K562 (cell line): Measurements from ENCODE around the gene MYMK. TPM values are rescaled to one million over a fixed set of nuclear protein-coding genes. Genes with fewer than 3 reads are reported as not detected.

Experiments
- CCAR2 ChIP-seq: fragments of 200-400 bp; formaldehyde crosslinking; IDR thresholded peaks from 2 replicates; pipeline ENCODE4 v1.6.1; 2017; ENCODE audit warnings: mild to moderate bottlenecking, low read depth, low read length
- ETV1 ChIP-seq: fragments of 450-650 bp; conservative IDR thresholded peaks from 2 replicates; pipeline ENCODE4 v1.6.1; 2016; ENCODE audit warnings: missing genetic modification characterization, control low read depth, low read depth, missing compliant biosample characterization
- FOSL1 ChIP-seq: fragments of 200-800 bp; sonication (Bioruptor generic); conservative IDR thresholded peaks from 2 replicates; pipeline ENCODE4 v1.6.1; 2016; ENCODE audit warnings: missing genetic modification characterization, missing compliant biosample characterization
- USF2 ChIP-seq: sonication (generic); formaldehyde crosslinking; IDR thresholded peaks from 2 replicates; pipeline ENCODE4 v1.5.0; 2020; ENCODE audit warnings: missing genetic modification reagents
- ZNF75A ChIP-seq: fragments of 450-650 bp; formaldehyde crosslinking; IDR thresholded peaks from 2 replicates; pipeline ENCODE4 v1.4.0; 2020; ENCODE audit warnings: mild to moderate bottlenecking
- polyA plus RNA-seq, 8 experiments: library from polyadenylated mRNA; depleted of rRNA in 4 of 8; stranded (reverse) in 5 of 8; unstranded in 3 of 8; fragments of >200 nt; fragmentation: Nextera tagmentation in 2 of 8; fragmentation: Illumina TruSeq in 1 of 8; extraction: Ambion mirVana in 2 of 8; extraction: Trizol in 1 of 8; gene quantifications; 2 replicates each; pipeline versions ENCODE4 v1.2.1 to v1.2.3, GENCODE V29; 2011 to 2014; ENCODE audit warnings: inconsistent platforms in 1 of 8, missing spikeins in 1 of 8
- total RNA-seq, 7 experiments: library from RNA; depleted of rRNA in 6 of 7; stranded (reverse); fragments of >200 nt in 6 of 7; fragmentation: Illumina TruSeq in 2 of 7; extraction: Trizol in 2 of 7; gene quantifications; 2 replicates each; pipeline versions ENCODE4 v1.2.1 to v1.2.3, GENCODE V29; 2011 to 2021; ENCODE audit warnings: low replicate concordance in 1 of 7
- TF ChIP-seq, protein P1 (sequence below): fragments of 250-450 bp; sonication (Bioruptor Pico); IDR thresholded peaks from 2 replicates; pipeline ENCODE4 v1.8.0; 2022; ENCODE audit warnings: moderate library complexity, mild to moderate bottlenecking, inconsistent platforms
- TF ChIP-seq, protein P2 (sequence below): fragments of 250-450 bp; sonication (Bioruptor Pico); IDR thresholded peaks from 2 replicates; pipeline ENCODE4 v1.6.1; 2021; ENCODE audit warnings: mild to moderate bottlenecking

Gene MYMK
- total and polyA plus RNA-seq, 9 of the 15 experiments (the other 6 are each of a cell fraction or from before 2014, with no cell fraction given): not detected

DNA sequence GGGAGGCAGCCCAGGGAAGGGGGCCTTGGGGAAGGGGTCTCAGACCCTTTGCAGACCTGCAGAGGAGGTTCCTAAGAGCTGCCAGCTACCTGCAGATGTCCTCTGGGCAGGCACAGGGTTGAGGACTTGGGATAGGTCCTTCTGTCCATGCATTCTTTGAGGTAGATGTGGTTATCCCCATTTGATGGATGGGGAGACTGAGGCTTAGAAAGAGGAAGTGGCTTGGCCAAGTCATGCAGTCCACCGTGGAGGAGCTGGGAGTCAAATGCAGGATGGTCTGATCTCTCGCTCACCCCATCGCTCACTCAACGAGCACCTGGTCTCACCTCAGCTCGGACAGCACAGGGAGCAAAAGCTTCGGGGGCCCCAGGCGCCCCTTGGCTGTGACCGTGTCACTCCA is 30.0 kb upstream of the MYMK start (continued):
- TF ChIP-seq ETV1 (tag) (no peak), ZNF75A (CRISPR knock-in tag) (no peak), FOSL1 (no peak), CCAR2 (no peak), USF2 (no peak)
- TF ChIP-seq, protein P1, sequence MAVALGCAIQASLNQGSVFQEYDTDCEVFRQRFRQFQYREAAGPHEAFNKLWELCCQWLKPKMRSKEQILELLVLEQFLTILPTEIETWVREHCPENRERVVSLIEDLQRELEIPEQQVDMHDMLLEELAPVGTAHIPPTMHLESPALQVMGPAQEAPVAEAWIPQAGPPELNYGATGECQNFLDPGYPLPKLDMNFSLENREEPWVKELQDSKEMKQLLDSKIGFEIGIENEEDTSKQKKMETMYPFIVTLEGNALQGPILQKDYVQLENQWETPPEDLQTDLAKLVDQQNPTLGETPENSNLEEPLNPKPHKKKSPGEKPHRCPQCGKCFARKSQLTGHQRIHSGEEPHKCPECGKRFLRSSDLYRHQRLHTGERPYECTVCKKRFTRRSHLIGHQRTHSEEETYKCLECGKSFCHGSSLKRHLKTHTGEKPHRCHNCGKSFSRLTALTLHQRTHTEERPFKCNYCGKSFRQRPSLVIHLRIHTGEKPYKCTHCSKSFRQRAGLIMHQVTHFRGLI (CRISPR knock-in tag): no peak
- TF ChIP-seq, protein P2, sequence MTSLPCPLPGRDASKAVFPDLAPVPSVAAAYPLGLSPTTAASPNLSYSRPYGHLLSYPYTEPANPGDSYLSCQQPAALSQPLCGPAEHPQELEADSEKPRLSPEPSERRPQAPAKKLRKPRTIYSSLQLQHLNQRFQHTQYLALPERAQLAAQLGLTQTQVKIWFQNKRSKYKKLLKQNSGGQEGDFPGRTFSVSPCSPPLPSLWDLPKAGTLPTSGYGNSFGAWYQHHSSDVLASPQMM: no peak
